ENCODE data around the gene CALCR. TPM values are rescaled to one million over a fixed set of nuclear protein-coding genes. Genes with fewer than 3 reads are reported as not detected.

CALCR gene
- total RNA-seq, 1 experiment from 2014 or later = not detected

- Mint-ChIP-seq H3K9me3 (ENCODE audit: low read depth, unreplicated experiment) (no peaks in the 10 kb centered on the region), H3K27ac (ENCODE audit: unreplicated experiment) (no peak overlapping the region)
- intact Hi-C loops (cut with micrococcal nuclease; ENCODE audit: unreplicated experiment) = no loop called here
Observed at GRCh38 chr7:93566876-93567275, 7.6 kb downstream of the CALCR start.

GRCh38 chr7:93563584-93563983 lies 10.9 kb downstream of the CALCR start:
- no peak for TF ChIP-seq CTCF (IDR thresholded peaks at IDR 0.05; ENCODE audit: unreplicated experiment)
- no peak for DNase-seq
- no TSS peak for BruUV-seq (replicated peaks)
- H3K9me3 Mint-ChIP-seq (ENCODE audit: low read depth, unreplicated experiment) = no peaks in the 10 kb centered on the region
- H3K4me3 Mint-ChIP-seq (ENCODE audit: low read depth, unreplicated experiment) = no peak overlapping the region
- peaks cover 9% of the 10 kb centered on the region for H3K4me1 Mint-ChIP-seq (ENCODE audit: low read depth, unreplicated experiment)
- H3K27me3 Mint-ChIP-seq (ENCODE audit: unreplicated experiment) = peaks cover 28% of the 10 kb centered on the region
- CTCF ChIA-PET = no interaction called here
- H3K36me3 Mint-ChIP-seq (ENCODE audit: insufficient read depth, unreplicated experiment) = no peaks in the 10 kb centered on the region
- no peak overlapping the region for H3K27ac Mint-ChIP-seq (ENCODE audit: unreplicated experiment)
- intact Hi-C loops (cut with micrococcal nuclease; ENCODE audit: unreplicated experiment) = no loop called here

More at GRCh38 chr7:93566876-93567275, 7.6 kb downstream of the CALCR start:
- BruUV-seq (replicated peaks) = no TSS peak
- H3K4me3 Mint-ChIP-seq (ENCODE audit: low read depth, unreplicated experiment) = no peak overlapping the region
- H3K27me3 Mint-ChIP-seq (ENCODE audit: unreplicated experiment) = peaks cover 48% of the 10 kb centered on the region
- TF ChIP-seq CTCF (IDR thresholded peaks at IDR 0.05; ENCODE audit: unreplicated experiment) = no peak
- CTCF ChIA-PET = interaction anchor here (0.8 kb wide), 1 partner anchor 14 kb away, joined by 3 read pairs; no protein-coding TSS in a partner anchor
- H3K36me3 Mint-ChIP-seq (ENCODE audit: insufficient read depth, unreplicated experiment) = no peaks in the 10 kb centered on the region
- no peak for DNase-seq
- no peaks in the 10 kb centered on the region for H3K4me1 Mint-ChIP-seq (ENCODE audit: low read depth, unreplicated experiment)

GRCh38 chr7:93562936-93563335 lies 11.6 kb downstream of the CALCR start:
- Mint-ChIP-seq H3K9me3 (ENCODE audit: low read depth, unreplicated experiment) (no peaks in the 10 kb centered on the region), H3K36me3 (ENCODE audit: insufficient read depth, unreplicated experiment) (no peaks in the 10 kb centered on the region), H3K27me3 (ENCODE audit: unreplicated experiment) (peaks cover 21% of the 10 kb centered on the region), H3K4me1 (ENCODE audit: low read depth, unreplicated experiment) (peaks cover 11% of the 10 kb centered on the region), H3K27ac (ENCODE audit: unreplicated experiment) (no peak overlapping the region), H3K4me3 (ENCODE audit: low read depth, unreplicated experiment) (no peak overlapping the region)
- BruUV-seq (replicated peaks) = no TSS peak
- TF ChIP-seq CTCF (IDR thresholded peaks at IDR 0.05; ENCODE audit: unreplicated experiment) = no peak
- CTCF ChIA-PET = no interaction called here
- intact Hi-C loops (cut with micrococcal nuclease; ENCODE audit: unreplicated experiment) = no loop called here
- no peak for DNase-seq

- BruUV-seq (replicated peaks) = no TSS peak
- TF ChIP-seq CTCF (IDR thresholded peaks at IDR 0.05; ENCODE audit: unreplicated experiment) = no peak
- H3K4me1 Mint-ChIP-seq (ENCODE audit: low read depth, unreplicated experiment) = peaks cover 11% of the 10 kb centered on the region
- no peak overlapping the region for H3K4me3 Mint-ChIP-seq (ENCODE audit: low read depth, unreplicated experiment)
- H3K27ac Mint-ChIP-seq (ENCODE audit: unreplicated experiment) = no peak overlapping the region
- DNase-seq = no peak
- CTCF ChIA-PET = no interaction called here
- H3K9me3 Mint-ChIP-seq (ENCODE audit: low read depth, unreplicated experiment) = no peaks in the 10 kb centered on the region
- peaks cover 18% of the 10 kb centered on the region for H3K27me3 Mint-ChIP-seq (ENCODE audit: unreplicated experiment)
- intact Hi-C loops (cut with micrococcal nuclease; ENCODE audit: unreplicated experiment) = no loop called here
- no peaks in the 10 kb centered on the region for H3K36me3 Mint-ChIP-seq (ENCODE audit: insufficient read depth, unreplicated experiment)
Observed at GRCh38 chr7:93562106-93562505, 12.4 kb downstream of the CALCR start.

All from Calu3 (cell line).